Frontal cortex (tissue), 4 donors: ENCODE measurements around the gene MRGPRG. TPM values are rescaled to one million over a fixed set of nuclear protein-coding genes. Genes with fewer than 3 reads are reported as not detected.
"Not testable (repeated sequence)": the region's sequence is repeated elsewhere in the genome, so short reads cannot be mapped to it uniquely, and the experiment has no call there.

Source experiments
- DNase-seq, 2 donors: peaks; one replicate each; pipeline ENCODE4 v3.0.0; 2012; ENCODE audit warnings: low spot score in 2 of 2
- FAIRE-seq: peaks from 2 replicates; lab custom pipeline; 2012; peaks lifted over from hg19 to GRCh38; lab: Jason Lieb, UNC
- total RNA-seq: library from RNA; depleted of rRNA; stranded (reverse); fragments of >200 nt; gene quantifications from one replicate; pipeline ENCODE4 v1.2.3, GENCODE V29; 2014
- donor health status: control.
- donor health status: control.
- donor health status: control.

MRGPRG gene
- total RNA-seq, 1 donor from 2014 or later: not detected

- no peak for DNase-seq
- FAIRE-seq: no peak
Observed at GRCh38 chr11:3181725-3182461, 36.7 kb downstream of the MRGPRG start.

- no peak for FAIRE-seq
Observed at GRCh38 chr11:3180869-3181268, 37.7 kb downstream of the MRGPRG start.

GRCh38 chr11:3178349-3178748 lies 40.3 kb downstream of the MRGPRG start:
- FAIRE-seq: no peak

More at GRCh38 chr11:3180869-3181268, 37.7 kb downstream of the MRGPRG start:
- DNase-seq: no peak

GRCh38 chr11:3177931-3178330 lies 40.7 kb downstream of the MRGPRG start:
- FAIRE-seq (no peak), DNase-seq (no peak)

More at GRCh38 chr11:3178349-3178748, 40.3 kb downstream of the MRGPRG start:
- DNase-seq: no peak

GRCh38 chr11:3176487-3176886 lies 42.1 kb downstream of the MRGPRG start:
- no peak for DNase-seq
- no peak for FAIRE-seq

- FAIRE-seq: no peak
Observed at GRCh38 chr11:3175194-3175593, 43.4 kb downstream of the MRGPRG start.

GRCh38 chr11:3174387-3174786 lies 44.2 kb downstream of the MRGPRG start:
- FAIRE-seq (no peak), DNase-seq (no peak)

More at GRCh38 chr11:3175194-3175593, 43.4 kb downstream of the MRGPRG start:
- no peak for DNase-seq

GRCh38 chr11:3173795-3174194 lies 44.8 kb downstream of the MRGPRG start:
- DNase-seq: no peak
- no peak for FAIRE-seq

GRCh38 chr11:3171931-3172560 lies 46.6 kb downstream of the MRGPRG start:
- no peak for FAIRE-seq

GRCh38 chr11:3170756-3171650 lies 47.6 kb downstream of the MRGPRG start:
- FAIRE-seq (no peak), DNase-seq (no peak)

More at GRCh38 chr11:3171931-3172560, 46.6 kb downstream of the MRGPRG start:
- no peak for DNase-seq

- FAIRE-seq (no peak), DNase-seq (no peak)
Observed at GRCh38 chr11:3170044-3170755, 48.4 kb downstream of the MRGPRG start.

GRCh38 chr11:3169255-3170043 lies 49.2 kb downstream of the MRGPRG start:
- FAIRE-seq: no peak
- DNase-seq: no peak

- FAIRE-seq, DNase-seq: not testable (repeated sequence)
Observed at GRCh38 chr11:3168742-3169254, 49.8 kb downstream of the MRGPRG start.

Other genes starting within 250 kb of the MRGPRG start
- gene NAP1L4, start 226.5 kb downstream of the MRGPRG start, total RNA-seq: 245 TPM
- 33.8 TPM for gene CARS1, start 161.4 kb downstream of the MRGPRG start, total RNA-seq
- 28.9 TPM for gene OSBPL5, start 53.5 kb downstream of the MRGPRG start, total RNA-seq
- gene MRGPRE, start 13.6 kb upstream of the MRGPRG start, total RNA-seq: not detected
- gene ZNF195, start 160.3 kb upstream of the MRGPRG start, total RNA-seq: 45.7 TPM